H1 (cell line): ENCODE data around the gene VSTM2L. TPM values are rescaled to one million over a fixed set of nuclear protein-coding genes. Genes with fewer than 3 reads are reported as not detected.

ENCODE experiments used
- CTCF ChIA-PET: fragments of 300-600 bp; sonication (Branson Sonifier 250); formaldehyde crosslinking; loops from one replicate; lab custom pipeline; 2021; ENCODE audit not compliant: partially characterized antibody; lab: Charles Lee
- POLR2A ChIA-PET: fragments of 300-600 bp; sonication (Branson Sonifier 250); formaldehyde crosslinking; loops from one replicate; lab custom pipeline; 2021; ENCODE audit warnings: inconsistent platforms; ENCODE audit not compliant: partially characterized antibody; lab: Charles Lee
- DNase-seq, 2 experiments: peaks; one replicate each; pipeline versions ENCODE4 v3.0.0 to v3.0.0-alpha.2; 2010 to 2022; ENCODE audit warnings: low spot score in 2 of 2, low read depth in 1 of 2, mixed read lengths in 1 of 2
- FAIRE-seq: peaks from 2 replicates; lab custom pipeline; 2011; peaks lifted over from hg19 to GRCh38; lab: Jason Lieb, UNC
- H2AFZ ChIP-seq: 2 replicates; pipeline ENCODE4 v1.8.1; 2012; ENCODE audit warnings: low read length, inconsistent platforms
- H2AK5ac ChIP-seq: 2 replicates; pipeline ENCODE4 v1.6.1; 2013; ENCODE audit warnings: low read depth, low read length
- H2BK120ac ChIP-seq: replicated peaks from 2 replicates; pipeline ENCODE3; 2013; ENCODE audit warnings: low read depth, low read length, inconsistent platforms
- H2BK12ac ChIP-seq: 2 replicates; pipeline ENCODE4 v1.6.1; 2013; ENCODE audit warnings: low read depth, low read length
- H2BK15ac ChIP-seq: 2 replicates; pipeline ENCODE4 v1.6.1; 2013; ENCODE audit warnings: low read length
- H2BK20ac ChIP-seq: 2 replicates; pipeline ENCODE4 v1.6.1; 2013; ENCODE audit warnings: low read length
- H2BK5ac ChIP-seq: 2 replicates; pipeline ENCODE4 v1.6.1; 2013; ENCODE audit warnings: low read depth, low read length
- H3K14ac ChIP-seq: 2 replicates; pipeline ENCODE4 v1.6.1; 2013; ENCODE audit warnings: inconsistent platforms; ENCODE audit not compliant: insufficient read length
- H3K18ac ChIP-seq: 2 replicates; pipeline ENCODE4 v1.6.1; 2013; ENCODE audit warnings: low read length; ENCODE audit errors: extremely low read depth
- H3K23ac ChIP-seq: 2 replicates; pipeline ENCODE4 v1.6.1; 2013; ENCODE audit warnings: inconsistent platforms; ENCODE audit not compliant: insufficient read length
- H3K23me2 ChIP-seq: 2 replicates; pipeline ENCODE4 v1.6.1; 2013; ENCODE audit warnings: low read depth, low read length
- H3K27ac ChIP-seq: 2 replicates; pipeline ENCODE4 v1.6.1; 2011; ENCODE audit warnings: low read depth, low read length, inconsistent platforms
- H3K27me3 ChIP-seq, 4 experiments: replicated peaks in 1 of 4; 1 replicate in 1 of 4; 2 replicates in 3 of 4; pipeline versions ENCODE4 v1.6.1 to v1.8.1; 2011 to 2013; ENCODE audit warnings: low read length in 3 of 4, mild to moderate bottlenecking in 3 of 4, inconsistent platforms in 2 of 4, mixed read lengths in 2 of 4, moderate library complexity in 1 of 4; ENCODE audit not compliant: control insufficient read depth in 3 of 4, insufficient read depth in 3 of 4; ENCODE audit errors: extremely low read depth in 1 of 4
- H3K36me3 ChIP-seq, 4 experiments: 2 replicates each; pipeline versions ENCODE4 v1.6.1 to v1.8.1; 2011 to 2013; ENCODE audit warnings: mild to moderate bottlenecking in 4 of 4, low read length in 3 of 4, moderate library complexity in 2 of 4, control low read depth in 1 of 4, inconsistent platforms in 1 of 4; ENCODE audit not compliant: insufficient read depth in 4 of 4, control insufficient read depth in 2 of 4
- H3K4ac ChIP-seq: replicated peaks from 2 replicates; pipeline ENCODE3; 2013; ENCODE audit warnings: low read length, low read depth, mixed read lengths, inconsistent platforms; ENCODE audit not compliant: insufficient read length
- H3K4me1 ChIP-seq, 4 experiments: replicated peaks in 1 of 4; 1 replicate in 1 of 4; 2 replicates in 3 of 4; pipeline versions ENCODE4 v1.6.1 to v1.8.1; 2011 to 2013; ENCODE audit warnings: low read length in 3 of 4, inconsistent platforms in 2 of 4, mixed read lengths in 1 of 4; ENCODE audit not compliant: insufficient read depth in 4 of 4, control insufficient read depth in 3 of 4
- H3K4me2 ChIP-seq, 2 experiments: 2 replicates each; pipeline versions ENCODE4 v1.6.1 to v1.8.1; 2011 to 2013; ENCODE audit warnings: low read depth in 2 of 2, low read length in 2 of 2, control low read depth in 1 of 2, inconsistent platforms in 1 of 2, mild to moderate bottlenecking in 1 of 2; ENCODE audit not compliant: insufficient read depth in 1 of 2
- H3K4me3 ChIP-seq, 4 experiments: fragments of 200-600, 300-600 bp in 1 of 4; sonication (generic), shearing (Covaris generic), sonication (Bioruptor Twin) in 1 of 4; 2 replicates each; pipeline versions ENCODE4 v1.5.1 to v1.8.1; 2011 to 2016; ENCODE audit warnings: low read length in 4 of 4, low read depth in 3 of 4, control low read depth in 2 of 4, inconsistent platforms in 2 of 4, mild to moderate bottlenecking in 2 of 4, mixed read lengths in 1 of 4, moderate library complexity in 1 of 4; ENCODE audit not compliant: insufficient read depth in 2 of 4; ENCODE audit errors: extremely low read depth in 1 of 4
- H3K56ac ChIP-seq: replicated peaks from 2 replicates; pipeline ENCODE3; 2013; ENCODE audit warnings: low read depth, mild to moderate bottlenecking, mixed read lengths, low read length, inconsistent platforms; ENCODE audit not compliant: insufficient read length
- H3K79me1 ChIP-seq: 2 replicates; pipeline ENCODE4 v1.6.1; 2013; ENCODE audit warnings: low read depth, low read length, control low read depth
- H3K79me2 ChIP-seq, 2 experiments: 2 replicates each; pipeline versions ENCODE4 v1.6.1 to v1.8.1; 2012 to 2013; ENCODE audit warnings: low read length in 2 of 2, mild to moderate bottlenecking in 2 of 2, inconsistent platforms in 1 of 2; ENCODE audit not compliant: insufficient read depth in 2 of 2, control insufficient read depth in 1 of 2
- H3K9ac ChIP-seq, 4 experiments: replicated peaks in 1 of 4; 1 replicate in 1 of 4; 2 replicates in 3 of 4; pipeline versions ENCODE4 v1.6.1 to v1.8.1; 2011 to 2013; ENCODE audit warnings: low read depth in 3 of 4, low read length in 3 of 4, control low read depth in 2 of 4, mild to moderate bottlenecking in 2 of 4, moderate library complexity in 2 of 4, inconsistent platforms in 1 of 4; ENCODE audit errors: extremely low read depth in 1 of 4
- H3K9me3 ChIP-seq, 2 experiments: 2 replicates each; pipeline versions ENCODE4 v1.6.1 to v1.8.1; 2012 to 2013; ENCODE audit warnings: mild to moderate bottlenecking in 2 of 2, moderate library complexity in 2 of 2, control low read depth in 1 of 2, inconsistent platforms in 1 of 2, low read depth in 1 of 2, low read length in 1 of 2, mixed read lengths in 1 of 2; ENCODE audit not compliant: insufficient read depth in 2 of 2
- H4K20me1 ChIP-seq, 2 experiments: replicated peaks in 1 of 2; 2 replicates each; pipeline versions ENCODE3 to v1.8.1; 2011 to 2013; ENCODE audit warnings: inconsistent platforms in 2 of 2, low read length in 2 of 2, mild to moderate bottlenecking in 1 of 2; ENCODE audit not compliant: insufficient read depth in 2 of 2, control insufficient read depth in 1 of 2
- H4K5ac ChIP-seq: 2 replicates; pipeline ENCODE4 v1.6.1; 2013; ENCODE audit warnings: low read length, low read depth, mixed read lengths, inconsistent platforms; ENCODE audit not compliant: insufficient read length
- H4K8ac ChIP-seq: 2 replicates; pipeline ENCODE4 v1.8.0; 2013; ENCODE audit warnings: mild to moderate bottlenecking, moderate library complexity, low read length, inconsistent platforms; ENCODE audit not compliant: insufficient read depth; ENCODE audit errors: extremely low read depth
- H4K91ac ChIP-seq: replicated peaks from 2 replicates; pipeline ENCODE3; 2013; ENCODE audit warnings: low read length, mixed read lengths, inconsistent platforms; ENCODE audit not compliant: insufficient read length
- ASH2L ChIP-seq: fragments of 200-600, 300-600 bp; sonication (generic); IDR thresholded peaks from one replicate; pipeline ENCODE4 v1.7.1; 2017; ENCODE audit warnings: low read length
- CBX5 ChIP-seq: fragments of 300-800, 300-1000 bp; sonication (generic); IDR thresholded peaks from 2 replicates; pipeline ENCODE4 v1.7.1; 2016; ENCODE audit warnings: antibody characterized with exemption, low read length, low read depth
- GABPA ChIP-seq: IDR thresholded peaks from 2 replicates; pipeline ENCODE4 v1.6.1; 2011; ENCODE audit warnings: mild to moderate bottlenecking, low read length, moderate library complexity, borderline replicate concordance; ENCODE audit not compliant: insufficient read depth
- HDAC2 ChIP-seq, 2 experiments: fragments of 300-600 bp in 1 of 2; sonication (generic) in 1 of 2; IDR thresholded peaks; 2 replicates each; pipeline ENCODE4 v1.6.1; 2011 to 2012; ENCODE audit warnings: low read depth in 2 of 2, low read length in 2 of 2, mild to moderate bottlenecking in 2 of 2, moderate library complexity in 2 of 2, borderline replicate concordance in 1 of 2, inconsistent platforms in 1 of 2
- JUN ChIP-seq: IDR thresholded peaks from 2 replicates; pipeline ENCODE4 v1.6.1; 2011; ENCODE audit warnings: low read depth, mild to moderate bottlenecking, improper control_type of control experiment, low read length
- KDM1A ChIP-seq: fragments of 200-600, 300-600 bp; sonication (generic); IDR thresholded peaks from 2 replicates; pipeline ENCODE4 v1.7.1; 2016; ENCODE audit warnings: mild to moderate bottlenecking, low read length, borderline replicate concordance
- MAFK ChIP-seq: IDR thresholded peaks from 2 replicates; pipeline ENCODE4 v1.6.1; 2012; ENCODE audit warnings: low read depth, mild to moderate bottlenecking, improper control_type of control experiment, low read length
- POU5F1 ChIP-seq: IDR thresholded peaks from 2 replicates; pipeline ENCODE4 v1.6.1; 2011; ENCODE audit warnings: low read depth, mild to moderate bottlenecking, low read length, moderate library complexity
- RAD21 ChIP-seq, 2 experiments: IDR thresholded peaks in 1 of 2; conservative IDR thresholded peaks in 1 of 2; 2 replicates each; pipeline ENCODE4 v1.6.1; 2011; ENCODE audit warnings: low read depth in 2 of 2, low read length in 2 of 2, improper control_type of control experiment in 1 of 2, inconsistent platforms in 1 of 2, mild to moderate bottlenecking in 1 of 2, moderate library complexity in 1 of 2
- SAP30 ChIP-seq: fragments of 300-600 bp; sonication (generic); IDR thresholded peaks from 2 replicates; pipeline ENCODE4 v1.7.1; 2012; ENCODE audit warnings: low read length, moderate library complexity, mild to moderate bottlenecking, inconsistent platforms; ENCODE audit not compliant: insufficient read depth, insufficient replicate concordance
- SIN3A ChIP-seq, 2 experiments: IDR thresholded peaks in 1 of 2; conservative IDR thresholded peaks in 1 of 2; 2 replicates each; pipeline ENCODE4 v1.6.1; 2011 to 2012; ENCODE audit warnings: low read length in 2 of 2, improper control_type of control experiment in 1 of 2, low read depth in 1 of 2, mild to moderate bottlenecking in 1 of 2
- SP2 ChIP-seq: IDR thresholded peaks from 2 replicates; pipeline ENCODE4 v1.6.1; 2012; ENCODE audit warnings: mild to moderate bottlenecking, low read length, inconsistent platforms
- TAF1 ChIP-seq: IDR thresholded peaks from 2 replicates; pipeline ENCODE4 v1.6.1; 2011; ENCODE audit warnings: mild to moderate bottlenecking, low read depth, low read length
- WGBS, 2 experiments: shearing (Covaris generic) in 1 of 2; methylation state at CpG; one replicate each; pipeline versions ENCODE4 v1.1.6 to v1.1.7; 2013 to 2015; ENCODE audit warnings: low lambda C conversion rate in 2 of 2, mixed read lengths in 2 of 2, inconsistent platforms in 1 of 2, low coverage in 1 of 2, missing lambda C conversion rate in 1 of 2; ENCODE audit not compliant: insufficient replicate concordance in 2 of 2, insufficient coverage in 1 of 2, insufficient read length in 1 of 2; ENCODE audit errors: extremely low coverage in 1 of 2, missing lambda C conversion rate in 1 of 2; 5-methylcytosine and 5-hydroxymethylcytosine counted together
- polyA plus RNA-seq, 7 experiments: library from polyadenylated mRNA; depleted of rRNA in 3 of 7; stranded (reverse) in 5 of 7; unstranded in 2 of 7; fragments of >200 nt in 5 of 7; fragments of 200-250 nt in 2 of 7; gene quantifications; 1 replicate in 5 of 7; 2 replicates in 1 of 7; 4 replicates in 1 of 7; pipeline versions ENCODE4 v1.2.1 to v1.2.3, GENCODE V29; 2011 to 2013; ENCODE audit warnings: missing spikeins in 2 of 7, mixed read lengths in 2 of 7
- total RNA-seq: library from RNA; stranded (reverse); fragmentation: NEBNext Ultra II Directional; extraction: Animal tissue kit (Norgen Biotek cat#: 25700); gene quantifications from 2 replicates; pipeline ENCODE4 v1.2.1, GENCODE V29; 2021

The VSTM2L gene
- total and polyA plus RNA-seq, 2 of the 8 experiments (the other 6 are each of a cell fraction or from before 2014, with no cell fraction given): 1.3 to 3.2 TPM

DNA sequence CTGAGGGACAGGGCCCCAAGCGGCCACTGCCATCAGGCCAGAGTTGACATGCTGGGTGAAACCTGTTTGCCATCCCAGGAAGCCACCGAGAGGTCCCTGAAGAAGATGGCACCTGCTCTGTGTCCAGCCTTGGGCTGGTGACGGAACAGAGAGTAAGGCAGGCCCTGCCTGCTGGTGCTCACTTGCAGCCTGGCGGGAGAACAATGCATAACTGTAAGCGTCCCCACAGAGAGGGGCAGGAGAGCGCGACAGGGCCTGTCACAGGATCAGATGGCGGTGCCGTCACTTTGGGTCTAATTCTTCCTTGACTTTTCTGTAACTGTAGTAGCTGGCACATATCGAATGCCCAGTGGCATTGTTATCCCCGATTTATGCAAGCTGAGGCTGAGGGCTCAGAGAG lies 29.0 kb upstream of the VSTM2L start:
- Histone ChIP-seq H2BK5ac (no peak overlapping the region), H3K4me3 (no peak overlapping the region), H2AK5ac (no peak overlapping the region), H3K36me3 (no peaks in the 10 kb centered on the region; a peak in 3 of 8 replicates), H3K27me3 (no peaks in the 10 kb centered on the region), H3K4ac (no peak overlapping the region), H4K91ac (no peak overlapping the region), H2BK20ac (no peak overlapping the region), H2BK15ac (no peak overlapping the region), H3K9me3 (no peaks in the 10 kb centered on the region), H2BK120ac (no peak overlapping the region), H4K8ac (no peak overlapping the region; the same call in 1 of the 2 replicates), H2BK12ac (no peak overlapping the region), H3K79me1 (no peaks in the 10 kb centered on the region), H4K5ac (no peak overlapping the region), H3K4me2 (no peak overlapping the region), H3K23ac (no peak overlapping the region), H3K9ac (no peak overlapping the region), H3K4me1 (peaks cover 2 to 8% (median 4%) of the 10 kb centered on the region in 4 experiments), H3K79me2 (no peaks in the 10 kb centered on the region), H4K20me1 (no peaks in the 10 kb centered on the region), H3K14ac (no peak overlapping the region), H2AFZ (no peak overlapping the region), H3K56ac (no peak overlapping the region), H3K23me2 (no peaks in the 10 kb centered on the region), H3K27ac (no peak overlapping the region), H3K18ac (no peak overlapping the region)
- FAIRE-seq: no peak
- 95% methylated on average over 11 of the region's 11 CpGs; no CpG with 5 or more reads in 1 of the 2 experiments for WGBS, 2 experiments
- ChIA-PET CTCF (interaction anchor here (0.8 to 1.3 kb wide), 3 partner anchors 16 to 310 kb away, joined by 3 to 4 read pairs (median 3); no protein-coding TSS in a partner anchor), POLR2A (no interaction called here)
- TF ChIP-seq SAP30 (no peak), KDM1A (no peak), SIN3A (conservative IDR thresholded peaks at IDR 0.05 in 1 of 2, IDR thresholded peaks at IDR 0.05 in 1 of 2; ENCODE audit: low read depth in 1 of 2, low read length in 2 of 2) (no peak), SP2 (no peak), HDAC2 (IDR thresholded peaks at IDR 0.05; ENCODE audit: borderline replicate concordance in 1 of 2, low read depth in 2 of 2, low read length in 2 of 2) (no peak), POU5F1 (no peak), CBX5 (no peak), TAF1 (no peak), ASH2L (no peak), JUN (no peak), RAD21 (IDR thresholded peaks at IDR 0.05 in 1 of 2, conservative IDR thresholded peaks at IDR 0.05 in 1 of 2; ENCODE audit: low read depth in 2 of 2, low read length in 2 of 2) (no peak), GABPA (no peak), MAFK (no peak)
- no peak for DNase-seq
